Measurements from ENCODE around the gene BPHL.

DNA sequence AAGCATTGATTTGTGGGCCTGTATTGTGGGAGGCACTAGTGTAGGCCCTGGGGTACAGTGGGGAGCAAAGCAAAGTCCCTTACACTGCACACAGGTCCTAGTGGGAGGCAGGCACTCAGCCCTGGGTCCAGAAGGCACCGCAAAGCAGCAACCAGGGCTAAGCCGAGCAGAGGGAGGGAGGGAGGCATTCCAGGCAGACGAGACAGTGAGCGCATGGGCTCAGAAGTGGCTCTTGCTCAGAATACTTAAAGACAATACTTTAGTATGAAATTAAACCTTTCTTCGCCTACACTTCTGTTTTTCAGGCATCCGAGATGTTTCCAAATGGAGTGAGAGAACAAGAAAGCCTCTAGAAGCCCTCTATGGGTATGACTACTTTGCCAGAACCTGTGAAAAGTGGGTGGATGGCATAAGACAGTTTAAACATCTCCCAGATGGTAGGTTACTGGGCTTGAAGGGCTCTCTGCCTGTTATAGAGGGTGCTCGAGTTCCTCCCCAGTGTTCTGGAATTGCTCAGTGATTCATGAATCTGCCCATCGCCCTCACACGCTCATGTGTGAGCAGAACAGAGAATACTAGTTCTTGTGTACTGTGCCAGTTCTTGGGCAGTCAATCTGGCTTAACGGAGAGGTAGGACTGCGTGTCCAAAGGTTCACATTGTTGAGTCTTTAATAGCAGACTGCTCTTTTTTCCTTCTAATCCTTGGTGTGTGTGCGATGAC is 18.7 kb downstream of the BPHL start:
- TF ChIP-seq ZNF274 (IDR thresholded peaks at IDR 0.05; ENCODE audit: low read depth, low read length) (no peak), SUZ12 (IDR thresholded peaks at IDR 0.05; ENCODE audit: extremely low read depth, insufficient read depth, insufficient read length) (no peak)
